Liver (tissue), 3 donors: ENCODE data around the gene ADAMTS2.

Experiments
- GABPA ChIP-seq, 2 donors: IDR thresholded peaks in 1 of 2; conservative IDR thresholded peaks in 1 of 2; 2 replicates each; pipeline ENCODE4 v1.6.1; 2016; ENCODE audit warnings: antibody characterized with exemption in 2 of 2, mild to moderate bottlenecking in 1 of 2, moderate library complexity in 1 of 2
- HNF4G ChIP-seq: IDR thresholded peaks from 2 replicates; pipeline ENCODE4 v1.6.1; 2016; ENCODE audit warnings: antibody characterized with exemption
- MAX ChIP-seq: IDR thresholded peaks from 2 replicates; pipeline ENCODE4 v1.6.1; 2016; ENCODE audit warnings: antibody characterized with exemption
- RAD21 ChIP-seq, 2 donors: IDR thresholded peaks; 2 replicates each; pipeline ENCODE4 v1.6.1; 2016; ENCODE audit warnings: antibody characterized with exemption in 2 of 2, mild to moderate bottlenecking in 2 of 2
- RXRA ChIP-seq, 2 donors: IDR thresholded peaks; 2 replicates each; pipeline ENCODE4 v1.6.1; 2017 to 2018; ENCODE audit warnings: antibody characterized with exemption in 2 of 2, mild to moderate bottlenecking in 1 of 2
- TAF1 ChIP-seq: conservative IDR thresholded peaks from 2 replicates; pipeline ENCODE4 v1.6.1; 2016; ENCODE audit warnings: antibody characterized with exemption, mild to moderate bottlenecking
- YY1 ChIP-seq: IDR thresholded peaks from 2 replicates; pipeline ENCODE4 v1.6.1; 2016; ENCODE audit warnings: antibody characterized with exemption, mild to moderate bottlenecking
- TF ChIP-seq, protein P1 (sequence below): fragments of 150-350 bp; IDR thresholded peaks from 2 replicates; pipeline ENCODE4 v1.5.1; 2017; ENCODE audit warnings: improper control_type of control experiment, low read depth, low read length; ENCODE audit not compliant: missing input control
- TF ChIP-seq, protein P2 (sequence below): IDR thresholded peaks from 2 replicates; pipeline ENCODE4 v1.6.1; 2016; ENCODE audit warnings: antibody characterized with exemption
- donor health status: healthy.
- donor health status: healthy.

- TF ChIP-seq RXRA (IDR thresholded peaks at IDR 0.05) (no peak), TAF1 (no peak), MAX (no peak), RAD21 (IDR thresholded peaks at IDR 0.05) (no peak), YY1 (no peak), HNF4G (no peak), GABPA (IDR thresholded peaks at IDR 0.05 in 1 of 2, conservative IDR thresholded peaks at IDR 0.05 in 1 of 2) (no peak)
- TF ChIP-seq, protein P1, sequence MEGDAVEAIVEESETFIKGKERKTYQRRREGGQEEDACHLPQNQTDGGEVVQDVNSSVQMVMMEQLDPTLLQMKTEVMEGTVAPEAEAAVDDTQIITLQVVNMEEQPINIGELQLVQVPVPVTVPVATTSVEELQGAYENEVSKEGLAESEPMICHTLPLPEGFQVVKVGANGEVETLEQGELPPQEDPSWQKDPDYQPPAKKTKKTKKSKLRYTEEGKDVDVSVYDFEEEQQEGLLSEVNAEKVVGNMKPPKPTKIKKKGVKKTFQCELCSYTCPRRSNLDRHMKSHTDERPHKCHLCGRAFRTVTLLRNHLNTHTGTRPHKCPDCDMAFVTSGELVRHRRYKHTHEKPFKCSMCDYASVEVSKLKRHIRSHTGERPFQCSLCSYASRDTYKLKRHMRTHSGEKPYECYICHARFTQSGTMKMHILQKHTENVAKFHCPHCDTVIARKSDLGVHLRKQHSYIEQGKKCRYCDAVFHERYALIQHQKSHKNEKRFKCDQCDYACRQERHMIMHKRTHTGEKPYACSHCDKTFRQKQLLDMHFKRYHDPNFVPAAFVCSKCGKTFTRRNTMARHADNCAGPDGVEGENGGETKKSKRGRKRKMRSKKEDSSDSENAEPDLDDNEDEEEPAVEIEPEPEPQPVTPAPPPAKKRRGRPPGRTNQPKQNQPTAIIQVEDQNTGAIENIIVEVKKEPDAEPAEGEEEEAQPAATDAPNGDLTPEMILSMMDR = no peak
- TF ChIP-seq, protein P2, sequence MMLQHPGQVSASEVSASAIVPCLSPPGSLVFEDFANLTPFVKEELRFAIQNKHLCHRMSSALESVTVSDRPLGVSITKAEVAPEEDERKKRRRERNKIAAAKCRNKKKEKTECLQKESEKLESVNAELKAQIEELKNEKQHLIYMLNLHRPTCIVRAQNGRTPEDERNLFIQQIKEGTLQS = no peak
These were observed 3.6 kb upstream of the ADAMTS2 start for GRCh38 chr5:179348843-179349242.
